Kidney (tissue), 14 donors: ENCODE data around the gene FRMD4A. TPM values are rescaled to one million over a fixed set of nuclear protein-coding genes. Genes with fewer than 3 reads are reported as not detected.

Experiments used
- DNase-seq, 5 donors: peaks; one replicate each; pipeline ENCODE4 v3.0.0-alpha.2; 2013 to 2020
- FAIRE-seq: peaks from 2 replicates; lab custom pipeline; 2012; peaks lifted over from hg19 to GRCh38; lab: Jason Lieb, UNC
- H3K27ac ChIP-seq, 2 donors: one replicate each; pipeline ENCODE4 v1.7.0; 2013; ENCODE audit warnings: low read depth in 2 of 2, low read length in 2 of 2, inconsistent platforms in 1 of 2
- H3K27me3 ChIP-seq: one replicate; pipeline ENCODE4 v1.7.1; 2013; ENCODE audit warnings: low read length, inconsistent platforms; ENCODE audit not compliant: control insufficient read depth, insufficient read depth
- H3K36me3 ChIP-seq, 3 donors: one replicate each; pipeline versions ENCODE4 v1.7.0 to v1.7.1; 2013; ENCODE audit warnings: low read length in 3 of 3, control low read depth in 1 of 3, inconsistent platforms in 1 of 3; ENCODE audit not compliant: insufficient read depth in 3 of 3, control insufficient read depth in 2 of 3
- H3K4me1 ChIP-seq, 3 donors: one replicate each; pipeline versions ENCODE4 v1.7.0 to v1.7.1; 2013; ENCODE audit warnings: low read length in 3 of 3, inconsistent platforms in 1 of 3, low read depth in 1 of 3; ENCODE audit not compliant: control insufficient read depth in 2 of 3, insufficient read depth in 2 of 3
- H3K4me3 ChIP-seq, 3 donors: one replicate each; pipeline versions ENCODE4 v1.7.0 to v1.8.1; 2013; ENCODE audit warnings: low read length in 3 of 3, control low read depth in 1 of 3, inconsistent platforms in 1 of 3
- H3K9ac ChIP-seq, 3 donors: one replicate each; pipeline versions ENCODE4 v1.7.0 to v1.7.1; 2013; ENCODE audit warnings: low read length in 3 of 3, control low read depth in 1 of 3, inconsistent platforms in 1 of 3
- H3K9me3 ChIP-seq, 3 donors: one replicate each; pipeline versions ENCODE4 v1.7.0 to v1.7.1; 2013; ENCODE audit warnings: low read length in 3 of 3, control low read depth in 1 of 3, inconsistent platforms in 1 of 3; ENCODE audit not compliant: control insufficient read depth in 2 of 3, insufficient read depth in 1 of 3
- intact Hi-C: fragments of 100-400 bp; cut with DNase I; formaldehyde crosslinking; loops from one replicate; pipeline ENCODE4 v1.11.1; 2022
- polyA plus RNA-seq: library from polyadenylated mRNA; stranded (reverse); fragments of 350-450 nt; fragmentation: Illumina TruSeq; extraction: RNeasy Lipid Tissue Mini Kit (QIAGEN cat#74804); gene quantifications from one replicate; pipeline ENCODE4 v1.2.3, GENCODE V29; 2014; ENCODE audit warnings: low read depth, low replicate concordance; ENCODE audit not compliant: insufficient read depth
- total RNA-seq: library from RNA; stranded (reverse); fragmentation: NEBNext Ultra II Directional; extraction: Animal tissue kit (Norgen Biotek cat#: 25700); gene quantifications from one replicate; pipeline ENCODE4 v1.2.1, GENCODE V29; 2021
- TF ChIP-seq, protein P1 (sequence below): IDR thresholded peaks from 3 replicates; pipeline ENCODE4 v1.5.1; 2012; ENCODE audit warnings: mild to moderate bottlenecking, moderate library complexity, borderline replicate concordance; ENCODE audit not compliant: insufficient read depth; ENCODE audit errors: extremely low read depth
- donor health status: control.
- donor health status: control.
- donor health status: control.
- donor health status: control.
- donor health status: control.
- donor health status: DM: yes; HTN: yes; CAD: no.
- donor health status: Normal renal cell carcinoma (clear cell type).

The FRMD4A gene
- total and polyA plus RNA-seq, 2 donors from 2014 or later, result 16.0 to 68.2 TPM

DNA sequence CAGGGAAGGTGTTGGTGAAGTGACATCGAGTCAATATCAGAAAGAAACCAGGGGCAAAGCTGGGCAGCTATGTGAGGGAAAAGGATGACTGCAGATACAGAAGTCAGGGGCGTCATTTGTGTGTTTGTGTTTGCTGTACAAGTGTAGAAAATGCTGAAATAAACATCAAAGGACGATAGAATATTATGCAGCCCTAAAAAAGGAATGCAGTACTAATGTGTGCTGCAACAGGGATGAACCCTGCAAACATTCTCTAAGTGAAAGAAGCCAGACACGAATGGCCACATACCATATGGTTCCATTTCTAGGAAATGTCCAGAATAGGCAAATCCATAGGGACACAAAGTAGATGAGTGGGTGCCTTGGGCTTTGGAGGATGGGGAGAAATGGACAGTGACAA, 610.0 kb downstream of the FRMD4A start:
- intact Hi-C loops, result no loop called here
- Histone ChIP-seq H3K9me3 (no peaks in the 10 kb centered on the region), H3K27ac (no peak overlapping the region), H3K9ac (no peak overlapping the region), H3K4me1 (peaks cover 15 to 25% (median 24%) of the 10 kb centered on the region in 3 donors), H3K27me3 (no peaks in the 10 kb centered on the region), H3K4me3 (no peak overlapping the region), H3K36me3 (no peaks in the 10 kb centered on the region)
- no peak for DNase-seq
- no peak for FAIRE-seq
- TF ChIP-seq, protein P1, sequence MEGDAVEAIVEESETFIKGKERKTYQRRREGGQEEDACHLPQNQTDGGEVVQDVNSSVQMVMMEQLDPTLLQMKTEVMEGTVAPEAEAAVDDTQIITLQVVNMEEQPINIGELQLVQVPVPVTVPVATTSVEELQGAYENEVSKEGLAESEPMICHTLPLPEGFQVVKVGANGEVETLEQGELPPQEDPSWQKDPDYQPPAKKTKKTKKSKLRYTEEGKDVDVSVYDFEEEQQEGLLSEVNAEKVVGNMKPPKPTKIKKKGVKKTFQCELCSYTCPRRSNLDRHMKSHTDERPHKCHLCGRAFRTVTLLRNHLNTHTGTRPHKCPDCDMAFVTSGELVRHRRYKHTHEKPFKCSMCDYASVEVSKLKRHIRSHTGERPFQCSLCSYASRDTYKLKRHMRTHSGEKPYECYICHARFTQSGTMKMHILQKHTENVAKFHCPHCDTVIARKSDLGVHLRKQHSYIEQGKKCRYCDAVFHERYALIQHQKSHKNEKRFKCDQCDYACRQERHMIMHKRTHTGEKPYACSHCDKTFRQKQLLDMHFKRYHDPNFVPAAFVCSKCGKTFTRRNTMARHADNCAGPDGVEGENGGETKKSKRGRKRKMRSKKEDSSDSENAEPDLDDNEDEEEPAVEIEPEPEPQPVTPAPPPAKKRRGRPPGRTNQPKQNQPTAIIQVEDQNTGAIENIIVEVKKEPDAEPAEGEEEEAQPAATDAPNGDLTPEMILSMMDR, result no peak

DNA sequence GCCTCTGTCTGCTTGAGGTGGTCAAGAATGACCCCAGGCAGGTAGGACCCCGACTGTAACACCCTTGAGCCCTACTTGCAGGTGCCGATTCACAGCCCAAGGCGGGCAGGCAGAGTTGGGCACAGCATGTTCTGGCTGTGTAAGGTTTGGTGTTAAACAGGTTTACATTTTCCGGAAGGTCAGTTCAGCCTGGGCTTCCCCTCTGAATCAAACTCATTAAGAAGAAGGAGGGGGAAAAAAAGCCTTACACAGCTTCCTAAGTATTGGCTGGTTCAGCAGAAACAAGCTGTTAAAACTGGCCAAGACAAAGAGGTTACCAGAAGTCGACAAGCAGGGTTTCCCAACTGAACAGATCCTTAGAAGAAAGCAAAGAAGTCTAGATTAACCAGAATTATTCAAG, 611.3 kb downstream of the FRMD4A start:
- Histone ChIP-seq H3K27me3 (no peaks in the 10 kb centered on the region), H3K27ac (peak overlapping the region; percentile 74 to 88), H3K9ac (peak overlapping the region in 2 of 3 donors; percentile 6 to 61), H3K9me3 (no peaks in the 10 kb centered on the region), H3K4me3 (peak overlapping the region in 2 of 3 donors; percentile 59 to 65), H3K36me3 (no peaks in the 10 kb centered on the region), H3K4me1 (peaks cover 20 to 25% (median 22%) of the 10 kb centered on the region in 3 donors)
- FAIRE-seq (no peak), DNase-seq (peak in 2 of 5 donors; percentile 43 to 63)
- intact Hi-C loops, result no loop called here
- TF ChIP-seq, protein P1, result no peak

DNA sequence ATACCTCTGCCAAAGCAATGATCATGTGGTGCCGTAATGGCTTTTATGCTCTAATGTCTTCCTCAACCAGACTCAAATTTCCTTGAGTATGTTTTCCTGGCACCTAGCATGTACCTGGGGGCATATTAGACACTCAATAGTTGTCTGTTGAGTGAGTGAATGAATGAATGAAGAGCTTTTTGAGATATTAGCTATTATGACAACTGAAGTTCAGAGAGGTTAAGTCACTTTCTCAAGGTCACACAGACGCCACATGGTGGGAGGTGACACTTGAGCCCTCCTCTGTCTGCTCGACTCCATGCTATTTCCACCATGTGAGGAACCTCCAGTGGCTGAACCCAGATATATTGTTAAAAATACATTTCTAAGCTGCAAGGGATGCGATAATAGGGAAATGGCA, 611.9 kb downstream of the FRMD4A start:
- FAIRE-seq (no peak), DNase-seq (peak in 1 of 5 donors; percentile 8)
- peak overlapping the region; percentile 3 to 61 (median 16) for H3K9ac ChIP-seq
- no peaks in the 10 kb centered on the region for H3K36me3 ChIP-seq
- peak overlapping the region; percentile 74 to 88 for H3K27ac ChIP-seq
- TF ChIP-seq, protein P1, result no peak
- no peaks in the 10 kb centered on the region for H3K27me3 ChIP-seq
- peaks cover 20 to 25% (median 22%) of the 10 kb centered on the region in 3 donors for H3K4me1 ChIP-seq
- H3K9me3 ChIP-seq, result no peaks in the 10 kb centered on the region
- H3K4me3 ChIP-seq, result peak overlapping the region; percentile 9 to 65 (median 59)
- intact Hi-C loops, result no loop called here
